DLD1 (cell line): ENCODE results near the gene THRAP3.

Experiments
- in situ Hi-C: cut with HindIII; loops from 2 replicates; pipeline ENCODE4 v1.10.0; 2017; ENCODE audit warnings: low sequenced_read_pairs

The THRAP3 gene

DNA sequence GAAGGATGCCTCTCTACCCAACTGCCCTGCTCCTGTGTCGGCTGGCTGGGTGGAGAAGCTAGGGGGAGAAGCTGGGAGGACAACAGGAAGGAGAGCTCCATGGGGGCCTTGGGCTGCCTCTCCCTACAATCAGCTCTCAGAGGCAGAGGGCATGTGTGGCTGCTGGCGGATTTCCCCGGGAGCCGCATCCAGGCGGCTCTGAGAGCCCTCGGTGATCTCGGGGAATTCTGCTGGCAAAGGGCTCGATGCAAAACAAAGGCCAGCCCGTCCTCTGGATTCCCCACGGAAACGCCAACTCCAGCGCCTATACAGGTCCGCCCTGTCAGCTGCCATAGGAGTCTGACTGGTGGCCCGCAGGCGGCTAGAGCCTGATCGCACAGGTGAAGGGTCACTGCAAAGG is 125.6 kb downstream of the THRAP3 start:
- in situ Hi-C loops: no loop called here

DNA sequence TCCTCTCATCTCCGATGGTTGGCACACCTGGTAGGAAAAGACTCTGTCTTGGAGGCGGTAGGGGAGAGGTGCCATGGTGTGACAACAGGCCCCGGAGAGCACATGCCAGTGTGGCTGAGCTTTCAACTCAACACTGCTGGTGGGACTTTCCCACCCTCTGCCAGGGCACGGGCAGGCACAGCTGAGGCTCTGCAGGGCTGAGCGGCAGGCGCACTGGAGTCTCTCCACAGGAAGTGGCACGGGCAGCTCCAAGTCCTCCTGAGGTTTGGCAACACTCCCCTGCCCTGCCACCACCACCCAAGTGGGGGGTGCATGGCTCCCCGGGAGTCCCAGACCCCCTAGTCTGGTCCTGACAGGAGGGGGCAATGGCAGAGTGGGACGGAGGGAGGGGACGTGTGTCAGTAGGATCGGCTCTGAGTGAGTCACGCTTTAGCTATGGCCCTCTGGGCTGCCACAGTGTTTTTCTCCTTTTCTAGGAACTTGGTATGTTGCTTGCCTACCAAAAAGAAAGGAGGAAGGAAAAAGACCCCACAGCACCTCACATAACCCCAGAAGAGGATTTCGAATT is 126.5 kb downstream of the THRAP3 start:
- in situ Hi-C loops: no loop called here

DNA sequence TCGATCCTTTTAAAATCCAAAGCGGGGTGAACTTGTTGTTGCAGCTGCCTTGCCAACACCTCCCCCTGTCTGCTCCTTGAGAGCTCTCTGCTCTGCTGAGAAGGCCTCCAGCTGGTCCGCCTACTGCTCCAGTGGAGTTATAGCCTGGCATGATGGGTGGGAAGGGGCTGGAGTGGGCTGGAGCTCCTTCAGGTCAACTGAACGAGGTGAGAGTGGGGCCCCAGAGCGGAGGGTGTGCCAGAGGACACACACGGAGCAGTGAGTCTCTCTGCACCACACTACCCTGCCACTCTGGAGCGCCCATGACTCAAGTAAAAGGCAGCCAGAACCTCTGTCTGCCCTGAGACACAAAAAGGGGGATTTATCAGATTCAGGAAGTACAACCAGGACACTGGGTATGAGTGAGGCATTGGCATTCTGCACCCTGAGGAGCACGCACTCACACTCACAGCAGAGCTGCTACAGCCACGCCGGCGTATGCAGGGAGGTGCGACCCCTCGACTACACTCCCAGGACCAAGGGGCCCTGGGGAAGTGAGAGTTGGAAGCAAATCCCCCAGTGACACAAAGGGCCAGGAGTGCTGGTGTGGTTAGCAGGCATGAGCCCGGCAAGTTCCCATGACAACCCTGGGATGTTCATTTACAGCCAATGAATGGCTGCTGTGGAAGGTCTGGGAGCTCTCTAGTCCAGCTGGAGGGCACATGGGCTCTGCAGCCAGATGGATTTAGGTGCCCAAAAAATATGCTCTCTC is 127.2 kb downstream of the THRAP3 start:
- in situ Hi-C loops: no loop called here

DNA sequence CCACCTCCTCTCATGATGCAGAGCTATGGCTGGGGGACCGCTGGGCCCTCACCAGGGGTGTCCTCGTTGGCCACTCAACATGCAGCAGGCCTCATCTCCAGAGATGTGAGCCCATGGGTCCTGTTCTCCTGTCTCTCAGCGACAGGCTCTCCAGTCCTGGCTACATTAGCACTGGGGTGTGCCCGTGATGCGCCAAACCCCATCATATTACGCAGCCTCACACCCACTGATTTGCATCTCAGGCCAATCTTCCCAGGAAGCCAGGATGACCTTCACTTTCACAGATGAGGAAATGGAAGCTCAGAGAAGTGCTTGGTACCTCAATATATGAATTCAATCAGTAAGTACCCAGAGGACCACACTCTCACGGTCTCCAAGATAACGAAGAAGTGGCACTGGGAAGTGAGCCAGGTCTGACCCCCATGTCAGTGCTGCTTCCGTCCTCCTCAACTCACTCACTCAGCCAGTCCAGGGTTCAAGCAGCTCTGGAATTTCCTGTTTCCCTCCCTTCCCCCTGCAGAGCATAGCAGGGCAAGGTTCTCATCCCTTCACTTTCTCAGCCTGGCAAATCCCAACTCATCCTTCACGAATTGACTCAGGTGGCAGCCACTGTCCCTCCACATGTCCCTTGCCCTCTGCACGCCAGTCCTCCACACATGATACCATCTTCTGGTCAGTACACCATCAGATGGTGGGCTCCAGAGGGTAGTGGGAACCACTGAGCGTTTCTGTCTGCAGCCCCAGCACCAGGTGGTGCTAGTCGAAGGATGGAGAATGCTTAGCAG is 128.1 kb downstream of the THRAP3 start:
- in situ Hi-C loops: no loop called here

DNA sequence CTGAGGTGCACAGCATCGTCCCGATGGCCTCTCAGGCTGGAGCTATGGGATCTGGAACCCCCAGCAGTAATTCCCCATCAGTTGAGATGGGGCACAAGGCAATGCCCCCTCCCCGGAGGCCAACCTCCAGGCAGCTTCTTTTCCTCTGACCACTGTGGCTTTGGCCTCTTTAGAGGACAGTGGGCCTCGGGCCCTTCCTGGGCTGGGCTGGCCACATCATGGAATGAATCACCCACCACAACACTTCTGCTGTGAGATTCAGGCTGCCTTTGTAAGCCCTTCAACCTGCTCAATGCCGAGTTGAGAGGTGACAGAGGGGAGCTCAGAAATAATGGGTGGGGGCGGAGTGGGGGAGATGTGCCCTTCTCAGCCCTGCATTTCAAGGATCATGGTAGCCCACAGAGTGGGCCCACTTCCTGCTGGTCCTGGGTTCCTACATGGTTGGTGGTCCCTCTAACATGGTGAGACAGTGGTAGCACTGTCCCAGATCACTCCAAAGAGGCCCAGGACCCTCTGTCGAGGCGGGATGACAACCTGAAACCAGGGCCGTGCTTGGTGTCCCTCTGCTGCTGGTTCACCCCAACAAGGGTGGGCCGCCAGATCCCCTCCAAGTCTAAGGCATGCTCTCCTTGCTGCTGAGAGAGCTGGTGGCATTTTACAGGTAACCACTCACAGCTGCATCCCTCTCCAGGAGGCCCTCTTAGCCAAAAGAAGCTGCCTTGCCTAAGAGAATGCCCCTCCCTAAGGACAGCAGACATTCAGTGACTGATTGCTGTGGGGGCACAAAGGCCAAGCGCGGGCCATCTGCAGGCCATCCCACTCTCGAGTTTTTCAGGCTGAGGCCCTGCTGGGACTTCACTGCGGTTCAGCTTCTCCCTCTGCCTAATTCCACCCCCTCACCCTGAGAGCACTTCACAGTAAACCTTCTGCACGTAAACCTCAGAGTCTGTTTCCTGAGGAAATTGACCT is 129.0 kb downstream of the THRAP3 start:
- in situ Hi-C loops: no loop called here

DNA sequence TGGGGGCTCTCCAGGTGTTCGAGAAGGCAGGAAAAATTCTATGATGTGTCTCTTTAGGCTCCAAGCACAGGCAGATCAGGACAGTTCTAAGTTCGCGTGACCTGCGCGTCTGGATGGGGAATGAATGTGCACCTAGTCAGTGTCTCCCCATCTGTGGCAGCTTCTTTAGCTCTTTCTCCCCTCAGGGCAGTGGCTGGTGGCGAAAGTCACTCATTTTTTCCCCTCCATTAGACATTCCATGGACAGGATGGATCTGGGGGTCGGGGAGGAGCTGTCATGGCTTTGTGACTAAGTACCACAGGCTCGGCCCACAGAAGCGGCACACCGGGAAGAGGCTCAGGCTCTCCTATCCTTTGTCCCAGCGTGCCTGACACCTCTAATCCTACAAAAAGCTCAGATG is 130.2 kb downstream of the THRAP3 start:
- in situ Hi-C loops: no loop called here
